Measurements from ENCODE around the gene CCDC167. TPM values are rescaled to one million over a fixed set of nuclear protein-coding genes. Genes with fewer than 3 reads are reported as not detected.

Gene CCDC167
- total and polyA plus RNA-seq, 10 donors = 11.6 to 64.8 (median 26.3) TPM

DNA sequence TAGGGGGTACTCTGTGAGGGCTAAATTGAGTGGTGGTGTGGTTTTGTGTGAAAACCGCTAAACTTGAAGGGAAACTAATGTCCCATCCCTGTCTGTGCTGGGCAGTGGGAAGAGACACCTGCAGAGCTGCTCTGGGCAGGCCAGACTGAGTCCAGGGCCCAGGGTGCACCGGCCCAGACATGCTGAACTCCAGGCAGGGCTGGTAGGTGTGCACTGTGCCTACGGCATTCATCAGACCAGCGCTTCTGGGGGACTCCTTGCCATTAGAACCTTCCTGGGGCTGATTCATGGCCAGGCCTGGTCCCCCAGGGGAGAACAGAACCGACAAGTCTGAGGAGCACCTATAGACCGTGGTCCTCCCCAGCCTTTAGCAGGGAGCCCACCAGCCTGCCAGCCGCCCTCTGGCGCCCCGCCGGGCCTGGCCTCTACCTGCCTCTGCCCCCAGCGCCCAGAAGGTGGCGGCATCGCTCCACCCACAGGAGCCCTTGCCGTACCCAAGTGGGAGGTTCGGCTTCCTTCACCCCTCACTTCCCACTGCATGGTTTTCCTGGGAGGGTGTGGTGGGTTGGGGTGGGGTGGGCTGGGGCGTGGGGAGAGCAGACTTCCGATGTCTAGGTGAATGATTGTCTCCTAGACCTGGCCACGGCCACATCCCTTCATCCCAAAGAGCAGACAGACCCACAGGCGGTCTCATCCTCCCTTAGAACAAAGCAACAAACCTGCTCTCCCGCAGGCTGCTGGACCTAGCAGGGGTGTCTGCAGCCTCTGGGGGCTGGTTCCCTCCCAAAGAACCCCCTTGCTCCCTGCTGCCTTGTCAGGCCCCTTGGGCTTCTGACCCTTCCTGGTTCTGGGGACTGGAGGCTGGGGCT, 15.5 kb downstream of the CCDC167 start:
- no peak overlapping the region for H3K4me3 ChIP-seq
- peak overlapping the region in 2 of 8 donors; percentile 23 to 27 for H3K27ac ChIP-seq
- peaks cover 0 to 85% (median 48%) of the 10 kb centered on the region in 6 donors for H3K36me3 ChIP-seq
- intact Hi-C loops (cut with DNase I; ENCODE audit: low total_unique reads) = no loop called here
- 46 to 58% (median 50%) methylated on average over 9 to 20 of the region's 20 CpGs for WGBS, 5 donors
- DNase-seq = peak; percentile 92
- TF ChIP-seq POLR2AphosphoS5 (IDR thresholded peaks at IDR 0.05) (peak; percentile 29 to 73 (median 60)), POLR2A (IDR thresholded peaks at IDR 0.05) (no peak)
- TF ChIP-seq, protein P1, sequence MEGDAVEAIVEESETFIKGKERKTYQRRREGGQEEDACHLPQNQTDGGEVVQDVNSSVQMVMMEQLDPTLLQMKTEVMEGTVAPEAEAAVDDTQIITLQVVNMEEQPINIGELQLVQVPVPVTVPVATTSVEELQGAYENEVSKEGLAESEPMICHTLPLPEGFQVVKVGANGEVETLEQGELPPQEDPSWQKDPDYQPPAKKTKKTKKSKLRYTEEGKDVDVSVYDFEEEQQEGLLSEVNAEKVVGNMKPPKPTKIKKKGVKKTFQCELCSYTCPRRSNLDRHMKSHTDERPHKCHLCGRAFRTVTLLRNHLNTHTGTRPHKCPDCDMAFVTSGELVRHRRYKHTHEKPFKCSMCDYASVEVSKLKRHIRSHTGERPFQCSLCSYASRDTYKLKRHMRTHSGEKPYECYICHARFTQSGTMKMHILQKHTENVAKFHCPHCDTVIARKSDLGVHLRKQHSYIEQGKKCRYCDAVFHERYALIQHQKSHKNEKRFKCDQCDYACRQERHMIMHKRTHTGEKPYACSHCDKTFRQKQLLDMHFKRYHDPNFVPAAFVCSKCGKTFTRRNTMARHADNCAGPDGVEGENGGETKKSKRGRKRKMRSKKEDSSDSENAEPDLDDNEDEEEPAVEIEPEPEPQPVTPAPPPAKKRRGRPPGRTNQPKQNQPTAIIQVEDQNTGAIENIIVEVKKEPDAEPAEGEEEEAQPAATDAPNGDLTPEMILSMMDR (IDR thresholded peaks at IDR 0.05 in 8 of 11, conservative IDR thresholded peaks at IDR 0.05 in 3 of 11) = peak; percentile 70 to 93 (median 85)
- no peaks in the 10 kb centered on the region for H3K27me3 ChIP-seq (replicated peaks in 1 of 7)
- H3K4me1 ChIP-seq = peaks cover 0 to 32% (median 10%) of the 10 kb centered on the region in 6 donors
- no peaks in the 10 kb centered on the region for H3K9me3 ChIP-seq

DNA sequence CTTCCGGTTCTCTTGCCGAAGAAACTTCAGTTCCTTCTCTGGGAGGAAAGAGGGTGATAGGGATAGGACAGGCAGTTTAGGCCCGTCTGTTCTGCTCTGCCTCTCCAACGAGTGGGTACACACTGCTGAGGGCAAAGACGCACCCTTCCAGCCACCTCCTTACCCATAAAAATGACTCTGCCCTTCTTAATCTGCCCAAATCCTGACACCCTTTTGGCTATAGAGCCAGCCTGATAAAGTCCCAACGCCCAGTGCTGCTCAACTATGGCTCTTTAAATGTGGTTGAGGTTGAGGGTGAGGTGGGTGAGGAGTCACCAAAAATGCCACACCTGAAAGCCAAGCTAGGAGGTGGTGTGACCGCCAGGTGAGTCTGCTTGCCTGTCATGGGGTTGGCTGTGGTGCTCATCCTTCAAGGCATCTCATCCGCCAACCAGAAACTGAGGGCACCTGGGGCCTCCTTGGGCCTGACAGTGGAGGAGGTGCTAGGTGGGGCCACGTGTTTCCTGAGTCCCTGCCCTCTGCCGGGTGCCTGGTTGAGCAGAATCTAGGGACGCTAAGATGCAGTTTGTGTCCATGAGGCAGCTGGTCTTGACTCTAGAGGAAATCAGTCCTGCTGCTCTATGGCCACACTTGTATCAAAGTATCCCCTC, 16.3 kb downstream of the CCDC167 start:
- Histone ChIP-seq H3K36me3 (peaks cover 0 to 87% (median 55%) of the 10 kb centered on the region in 6 donors), H3K9me3 (no peaks in the 10 kb centered on the region), H3K27me3 (replicated peaks in 1 of 7) (no peaks in the 10 kb centered on the region), H3K4me3 (no peak overlapping the region), H3K27ac (no peak overlapping the region), H3K4me1 (peaks cover 0 to 26% (median 10%) of the 10 kb centered on the region in 6 donors)
- intact Hi-C loops (cut with DNase I; ENCODE audit: low total_unique reads) = no loop called here
- TF ChIP-seq POLR2AphosphoS5 (IDR thresholded peaks at IDR 0.05) (no peak), POLR2A (IDR thresholded peaks at IDR 0.05) (no peak)
- TF ChIP-seq, protein P1 (IDR thresholded peaks at IDR 0.05 in 8 of 11, conservative IDR thresholded peaks at IDR 0.05 in 3 of 11) = no peak
- 88 to 94% (median 89%) methylated on average over 11 of the region's 11 CpGs for WGBS, 5 donors
- DNase-seq = no peak

DNA sequence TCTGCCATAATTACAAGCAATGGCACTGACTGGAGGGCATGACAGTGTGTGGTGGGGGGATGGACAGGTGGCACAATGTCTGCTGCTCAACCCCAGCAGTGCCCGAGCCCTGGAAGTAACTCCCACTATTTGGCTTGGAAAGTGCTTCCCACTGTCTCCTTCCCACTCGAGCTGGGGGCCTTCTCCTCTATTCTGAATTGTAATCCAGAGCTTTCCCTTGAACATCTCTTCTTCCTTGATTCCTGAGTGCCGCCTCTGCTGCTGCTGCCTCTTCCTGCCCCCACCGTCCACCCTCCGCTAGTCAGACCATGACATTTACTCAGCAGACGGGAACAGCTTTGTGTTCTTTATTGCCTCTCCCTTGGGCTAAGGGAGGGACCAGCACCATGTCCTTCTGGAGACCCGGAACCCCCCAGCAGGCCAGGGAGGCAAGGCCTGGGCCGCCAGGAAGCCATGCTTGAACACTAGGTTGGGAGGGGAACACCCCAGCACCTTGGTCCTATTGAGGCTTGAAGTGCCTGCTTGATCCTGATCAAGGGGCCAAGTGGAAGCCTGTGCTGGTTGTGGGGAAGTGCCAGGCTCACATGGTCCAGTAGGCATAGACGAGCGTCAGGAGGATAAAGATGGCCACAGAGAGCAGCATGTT, 17.0 kb downstream of the CCDC167 start:
- TF ChIP-seq POLR2AphosphoS5 (IDR thresholded peaks at IDR 0.05) = peak in 1 of 3 donors; percentile 25
- no peak for TF ChIP-seq POLR2A (IDR thresholded peaks at IDR 0.05)
- 77 to 91% (median 87%) methylated on average over 10 of the region's 10 CpGs for WGBS, 5 donors

DNA sequence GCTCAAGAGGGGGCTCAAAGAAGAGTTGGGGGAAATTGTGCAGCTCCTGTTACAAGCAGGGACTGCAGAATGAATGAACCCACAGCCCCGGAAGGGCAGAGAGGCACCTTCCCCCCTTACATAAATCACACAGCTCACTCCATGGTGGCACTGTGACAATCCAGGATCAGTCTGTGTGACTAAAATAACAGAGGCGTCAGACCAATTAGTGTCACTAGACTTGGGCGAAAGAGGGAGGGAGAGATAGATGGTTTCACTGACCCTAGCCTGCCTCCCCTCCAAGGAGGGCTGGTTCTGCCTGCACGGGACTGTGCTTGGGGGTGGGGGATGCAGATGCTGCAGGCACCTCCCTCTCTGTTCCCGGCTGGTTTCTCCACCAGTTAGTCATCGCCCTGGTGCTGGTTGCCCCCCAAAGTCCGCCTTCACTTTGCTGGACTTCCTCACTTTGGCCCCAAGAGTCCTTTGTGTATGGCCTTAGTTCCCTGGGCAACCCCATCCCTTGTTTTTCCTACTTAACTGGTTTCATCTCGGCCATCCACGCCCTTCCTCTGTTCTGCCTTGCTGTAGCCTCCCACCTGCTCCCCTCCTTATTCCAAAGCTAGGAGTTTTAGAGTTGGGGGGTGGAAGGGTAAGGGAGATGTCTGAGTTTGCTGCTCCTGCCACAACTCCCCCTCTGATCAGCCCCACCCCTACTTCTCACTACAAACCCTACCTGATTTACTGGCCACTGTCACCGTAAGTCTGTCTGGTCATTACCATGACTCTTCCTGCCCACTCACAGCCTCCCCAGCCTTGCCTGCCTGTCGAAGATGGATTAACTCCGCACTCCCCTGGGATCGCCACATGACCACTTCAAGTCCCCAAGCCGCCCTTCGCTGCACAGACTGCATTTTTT, 17.7 kb downstream of the CCDC167 start:
- Histone ChIP-seq H3K36me3 (peaks cover 0 to 97% (median 69%) of the 10 kb centered on the region in 6 donors), H3K9me3 (no peaks in the 10 kb centered on the region), H3K4me1 (peaks cover 0 to 12% (median 8%) of the 10 kb centered on the region in 6 donors), H3K27ac (no peak overlapping the region), H3K27me3 (replicated peaks in 1 of 7) (no peaks in the 10 kb centered on the region), H3K4me3 (no peak overlapping the region)
- intact Hi-C loops (cut with DNase I; ENCODE audit: low total_unique reads) = no loop called here
- TF ChIP-seq, protein P1 (IDR thresholded peaks at IDR 0.05 in 8 of 11, conservative IDR thresholded peaks at IDR 0.05 in 3 of 11) = no peak
- TF ChIP-seq POLR2A (IDR thresholded peaks at IDR 0.05) (no peak), POLR2AphosphoS5 (IDR thresholded peaks at IDR 0.05) (no peak)
- WGBS, 5 donors = 83 to 87% (median 84%) methylated on average over 15 of the region's 15 CpGs
- no peak for DNase-seq

More for the DNA sequence above, 17.0 kb downstream of the CCDC167 start:
- DNase-seq = no peak
- peaks cover 0 to 20% (median 10%) of the 10 kb centered on the region in 6 donors for H3K4me1 ChIP-seq
- H3K4me3 ChIP-seq = no peak overlapping the region
- H3K27me3 ChIP-seq (replicated peaks in 1 of 7) = no peaks in the 10 kb centered on the region
- H3K9me3 ChIP-seq = no peaks in the 10 kb centered on the region
- intact Hi-C loops (cut with DNase I; ENCODE audit: low total_unique reads) = no loop called here
- no peak overlapping the region for H3K27ac ChIP-seq
- peaks cover 0 to 89% (median 62%) of the 10 kb centered on the region in 6 donors for H3K36me3 ChIP-seq
